CD4-positive, alpha-beta T cell treated with Interleukin-15 for 4 hours (primary cell): Measurements from ENCODE around the gene COL5A1.

ENCODE experiments used
- DNase-seq: peaks from one replicate; pipeline ENCODE4 v3.0.0-alpha.2; 2020; ENCODE audit warnings: low spot score

Gene COL5A1

GRCh38 chr9:134892820-134893420 lies 251.3 kb downstream of the COL5A1 start:
- no peak for DNase-seq
